ENCODE data around the gene RNF5. TPM values are rescaled to one million over a fixed set of nuclear protein-coding genes. Genes with fewer than 3 reads are reported as not detected.
"Not testable (repeated sequence)": the region's sequence is repeated elsewhere in the genome, so short reads cannot be mapped to it uniquely, and the experiment has no call there.

The RNF5 gene
- polyA plus RNA-seq, 1 donor from 2014 or later: 369 TPM

- no peak for TF ChIP-seq REST (IDR thresholded peaks at IDR 0.05; ENCODE audit: borderline replicate concordance)
- TF ChIP-seq MXI1 (conservative IDR thresholded peaks at IDR 0.05; ENCODE audit: poor library complexity, severe bottlenecking): no peak
- TF ChIP-seq SMC3 (conservative IDR thresholded peaks at IDR 0.05; ENCODE audit: poor library complexity): no peak
- TF ChIP-seq EZH2 (IDR thresholded peaks at IDR 0.05; ENCODE audit: borderline replicate concordance, insufficient read depth, low read length, poor library complexity, severe bottlenecking): no peak
- no peak for TF ChIP-seq CTCF (IDR thresholded peaks at IDR 0.05; ENCODE audit: poor library complexity, severe bottlenecking)
- no peak for TF ChIP-seq TAF1 (IDR thresholded peaks at IDR 0.05; ENCODE audit: low read depth)
- TF ChIP-seq EP300 (conservative IDR thresholded peaks at IDR 0.05; ENCODE audit: poor library complexity, severe bottlenecking): no peak
- TF ChIP-seq RAD21 (conservative IDR thresholded peaks at IDR 0.05): no peak
- Histone ChIP-seq H3K79me2 (replicated peaks; ENCODE audit: insufficient read depth, low read length) (no peaks in the 10 kb centered on the region), H3K9me2 (ENCODE audit: insufficient read depth, low read length) (no peaks in the 10 kb centered on the region), H2AFZ (ENCODE audit: low read depth, low read length) (no peak overlapping the region), H3K36me3 (ENCODE audit: insufficient read depth, low read length) (no peaks in the 10 kb centered on the region), H4K20me1 (ENCODE audit: insufficient read depth) (no peaks in the 10 kb centered on the region), H3K27ac (ENCODE audit: low read length) (no peak overlapping the region), H3K4me3 (ENCODE audit: low read length) (no peak overlapping the region), H3K27me3 (ENCODE audit: insufficient read depth, low read depth, low read length) (no peaks in the 10 kb centered on the region), H3F3A (ENCODE audit: insufficient read depth, low read length, poor library complexity, severe bottlenecking) (no peaks in the 10 kb centered on the region), H3K4me2 (ENCODE audit: low read length) (no peak overlapping the region), H3K9me3 (ENCODE audit: low read length) (no peaks in the 10 kb centered on the region), H3K9ac (ENCODE audit: low read length) (no peak overlapping the region)
Observed at GRCh38 chr6:32139590-32139989, 38.6 kb upstream of the RNF5 start.

GRCh38 chr6:32140420-32141046 is 37.7 kb upstream of the RNF5 start:
- Histone ChIP-seq H3K9me2 (ENCODE audit: insufficient read depth, low read length) (no peaks in the 10 kb centered on the region), H3K27me3 (ENCODE audit: insufficient read depth, low read depth, low read length) (no peaks in the 10 kb centered on the region), H3F3A (ENCODE audit: insufficient read depth, low read length, poor library complexity, severe bottlenecking) (no peaks in the 10 kb centered on the region), H3K79me2 (replicated peaks; ENCODE audit: insufficient read depth, low read length) (no peaks in the 10 kb centered on the region), H3K4me3 (ENCODE audit: low read length) (no peak overlapping the region), H3K9ac (ENCODE audit: low read length) (no peak overlapping the region), H2AFZ (ENCODE audit: low read depth, low read length) (no peak overlapping the region), H3K4me2 (ENCODE audit: low read length) (no peak overlapping the region), H4K20me1 (ENCODE audit: insufficient read depth) (no peaks in the 10 kb centered on the region), H3K36me3 (ENCODE audit: insufficient read depth, low read length) (no peaks in the 10 kb centered on the region), H3K27ac (ENCODE audit: low read length) (no peak overlapping the region), H3K9me3 (ENCODE audit: low read length) (no peaks in the 10 kb centered on the region)
- TF ChIP-seq EP300 (conservative IDR thresholded peaks at IDR 0.05; ENCODE audit: poor library complexity, severe bottlenecking) (no peak), TAF1 (IDR thresholded peaks at IDR 0.05; ENCODE audit: low read depth) (no peak), REST (IDR thresholded peaks at IDR 0.05; ENCODE audit: borderline replicate concordance) (no peak), MXI1 (conservative IDR thresholded peaks at IDR 0.05; ENCODE audit: poor library complexity, severe bottlenecking) (no peak), CTCF (IDR thresholded peaks at IDR 0.05; ENCODE audit: poor library complexity, severe bottlenecking) (no peak), POLR2AphosphoS5 (IDR thresholded peaks at IDR 0.05) (no peak), SMC3 (conservative IDR thresholded peaks at IDR 0.05; ENCODE audit: poor library complexity) (no peak), RAD21 (conservative IDR thresholded peaks at IDR 0.05) (no peak), EZH2 (IDR thresholded peaks at IDR 0.05; ENCODE audit: borderline replicate concordance, insufficient read depth, low read length, poor library complexity, severe bottlenecking) (no peak)

- not testable (repeated sequence) for H4K20me1 ChIP-seq (ENCODE audit: insufficient read depth); H3F3A ChIP-seq (ENCODE audit: insufficient read depth, low read length, poor library complexity, severe bottlenecking)
- peaks cover 15% of the 10 kb centered on the region for H3K27me3 ChIP-seq (ENCODE audit: insufficient read depth, low read depth, low read length)
Observed at GRCh38 chr6:32144238-32144637, 34.0 kb upstream of the RNF5 start.

More at GRCh38 chr6:32144238-32144637, 34.0 kb upstream of the RNF5 start:
- H3K36me3 ChIP-seq (ENCODE audit: insufficient read depth, low read length); H2AFZ ChIP-seq (ENCODE audit: low read depth, low read length); H3K9me2 ChIP-seq (ENCODE audit: insufficient read depth, low read length); H3K9ac ChIP-seq (ENCODE audit: low read length); H3K27ac ChIP-seq (ENCODE audit: low read length); H3K79me2 ChIP-seq (replicated peaks; ENCODE audit: insufficient read depth, low read length); H3K9me3 ChIP-seq (ENCODE audit: low read length); H3K4me3 ChIP-seq (ENCODE audit: low read length); H3K4me2 ChIP-seq (ENCODE audit: low read length): not testable (repeated sequence)
